GM13977 (cell line): ENCODE data around the gene IGF1R.

ENCODE experiments used
- DNase-seq: peaks from one replicate; pipeline ENCODE4 v3.0.0; 2012; ENCODE audit warnings: low spot score
- in situ Hi-C: fragments of 300-500 bp; cut with MboI; formaldehyde crosslinking; loops from one replicate; pipeline ENCODE4 v1.12.0; 2022; ENCODE audit warnings: low sequenced_read_pairs, low pct_unique_long_range_greater_than_20kb, mixed read lengths, inconsistent platforms; ENCODE audit not compliant: unreplicated experiment
- TF ChIP-seq, protein P1 (sequence below): IDR thresholded peaks from 2 replicates; pipeline ENCODE4 v1.5.1; 2012; ENCODE audit warnings: mild to moderate bottlenecking, control low read depth; ENCODE audit not compliant: insufficient read depth; ENCODE audit errors: extremely low read depth, missing control alignments

The IGF1R gene

DNA sequence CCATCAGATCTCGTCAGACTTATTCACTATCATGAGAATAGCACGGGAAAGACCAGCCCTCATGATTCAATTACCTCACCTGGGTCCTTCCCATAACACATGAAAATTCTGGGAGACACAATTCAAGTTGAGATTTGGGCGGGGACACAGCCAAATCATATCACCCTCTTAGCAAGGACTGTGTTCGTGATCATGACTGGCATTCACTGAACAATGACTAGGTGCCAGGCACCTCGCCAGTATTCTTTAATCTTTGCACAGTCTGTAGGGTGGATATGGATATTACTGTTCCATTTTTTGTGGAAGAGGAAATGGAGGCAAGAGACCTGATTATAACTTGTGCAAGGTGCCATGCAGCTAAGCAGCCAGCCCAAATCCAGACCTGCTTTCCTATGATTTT is 77.5 kb downstream of the IGF1R start:
- in situ Hi-C loops = no loop called here
- TF ChIP-seq, protein P1, sequence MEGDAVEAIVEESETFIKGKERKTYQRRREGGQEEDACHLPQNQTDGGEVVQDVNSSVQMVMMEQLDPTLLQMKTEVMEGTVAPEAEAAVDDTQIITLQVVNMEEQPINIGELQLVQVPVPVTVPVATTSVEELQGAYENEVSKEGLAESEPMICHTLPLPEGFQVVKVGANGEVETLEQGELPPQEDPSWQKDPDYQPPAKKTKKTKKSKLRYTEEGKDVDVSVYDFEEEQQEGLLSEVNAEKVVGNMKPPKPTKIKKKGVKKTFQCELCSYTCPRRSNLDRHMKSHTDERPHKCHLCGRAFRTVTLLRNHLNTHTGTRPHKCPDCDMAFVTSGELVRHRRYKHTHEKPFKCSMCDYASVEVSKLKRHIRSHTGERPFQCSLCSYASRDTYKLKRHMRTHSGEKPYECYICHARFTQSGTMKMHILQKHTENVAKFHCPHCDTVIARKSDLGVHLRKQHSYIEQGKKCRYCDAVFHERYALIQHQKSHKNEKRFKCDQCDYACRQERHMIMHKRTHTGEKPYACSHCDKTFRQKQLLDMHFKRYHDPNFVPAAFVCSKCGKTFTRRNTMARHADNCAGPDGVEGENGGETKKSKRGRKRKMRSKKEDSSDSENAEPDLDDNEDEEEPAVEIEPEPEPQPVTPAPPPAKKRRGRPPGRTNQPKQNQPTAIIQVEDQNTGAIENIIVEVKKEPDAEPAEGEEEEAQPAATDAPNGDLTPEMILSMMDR = no peak

DNA sequence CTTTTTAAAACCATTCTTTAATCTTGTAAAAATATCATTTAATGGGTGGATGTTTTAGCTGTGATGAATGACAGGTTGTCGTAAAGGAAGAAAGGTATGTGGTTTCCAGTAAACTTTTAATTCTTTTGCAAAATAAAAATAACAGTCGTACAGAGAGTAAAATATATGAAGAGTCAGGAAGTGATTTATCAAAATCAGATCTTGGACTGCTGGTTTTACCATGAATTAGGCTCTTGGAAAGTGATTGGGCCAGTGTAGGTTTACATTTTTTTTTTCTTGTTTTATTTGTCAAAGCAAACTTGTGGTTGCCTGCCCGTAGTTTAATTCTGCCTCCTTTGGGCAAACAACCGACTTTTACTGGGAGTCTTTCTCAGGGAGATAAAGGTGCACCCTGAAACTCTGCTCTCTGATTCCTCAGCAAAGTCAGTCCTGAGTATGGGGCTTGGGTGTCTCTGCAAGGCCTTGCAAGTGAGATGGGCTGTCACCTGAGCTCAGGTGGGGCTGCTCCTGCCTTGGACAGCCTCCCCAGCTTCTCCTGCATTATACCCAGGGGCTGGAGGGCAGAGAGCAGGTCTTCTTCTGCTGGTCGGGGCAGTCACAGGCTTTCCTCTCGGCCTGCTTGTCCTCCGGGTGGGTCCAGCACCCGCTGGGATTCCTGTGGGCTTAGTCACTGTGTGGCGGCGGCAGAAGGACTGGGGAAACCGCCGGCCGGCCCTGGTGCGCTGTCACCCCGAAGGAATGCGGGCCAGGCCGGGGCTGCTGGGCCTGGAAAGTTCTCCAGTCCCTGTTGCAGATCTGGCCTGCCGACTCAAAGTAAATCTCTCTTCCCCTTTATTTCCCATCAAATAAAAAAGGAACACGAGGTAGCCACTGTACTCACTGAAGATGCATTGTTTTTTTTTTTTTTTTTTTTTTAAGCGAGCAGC is 79.0 kb downstream of the IGF1R start:
- TF ChIP-seq, protein P1 = no peak
- DNase-seq = no peak
- in situ Hi-C loops = no loop called here

More for the DNA sequence above, 77.5 kb downstream of the IGF1R start:
- no peak for DNase-seq

DNA sequence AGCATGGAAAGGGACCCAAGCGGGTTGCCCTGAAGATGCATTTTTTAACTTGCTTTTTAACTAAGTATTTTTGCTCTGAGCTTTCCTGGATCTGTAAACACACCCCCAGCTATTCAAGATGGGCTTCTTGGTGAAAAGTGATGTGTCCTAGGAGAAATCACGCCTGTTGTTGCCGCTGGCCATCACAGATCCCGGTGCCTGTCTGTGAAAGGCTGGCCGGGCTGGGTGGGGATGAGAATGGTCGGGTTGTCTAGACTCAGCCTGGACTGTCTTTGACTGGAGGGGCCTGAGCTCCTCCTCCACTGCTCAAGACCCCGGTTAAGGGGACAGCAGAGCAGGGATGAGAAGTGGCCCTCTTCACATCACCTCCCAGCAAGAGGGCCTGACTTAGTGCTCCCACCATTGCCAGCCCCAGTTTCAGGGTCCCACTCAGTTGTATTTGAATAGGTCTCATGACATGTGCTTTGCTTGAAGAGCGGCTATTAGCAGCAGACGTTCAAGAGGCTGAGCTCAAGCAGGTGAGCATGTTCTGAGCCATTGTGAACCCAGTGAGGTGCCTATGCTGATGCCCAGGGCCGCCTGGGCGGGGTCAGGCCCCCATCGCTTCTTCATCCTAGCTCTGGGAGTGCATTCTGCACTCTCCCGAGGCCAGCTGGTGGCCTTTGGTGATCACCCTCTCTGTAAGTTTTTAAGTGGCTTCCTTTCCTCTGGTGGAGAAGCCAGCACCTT is 79.9 kb downstream of the IGF1R start:
- in situ Hi-C loops = no loop called here
- TF ChIP-seq, protein P1 = no peak
- no peak for DNase-seq

GRCh38 chr15:98728811-98729160 is 80.4 kb downstream of the IGF1R start:
- no peak for DNase-seq
- TF ChIP-seq, protein P1 = no peak
- in situ Hi-C loops = no loop called here

GRCh38 chr15:98729446-98730042 is 81.2 kb downstream of the IGF1R start:
- TF ChIP-seq, protein P1 = no peak
- DNase-seq = no peak
- in situ Hi-C loops = no loop called here

GRCh38 chr15:98730860-98731711 is 82.7 kb downstream of the IGF1R start:
- TF ChIP-seq, protein P1 = no peak
- no peak for DNase-seq
- in situ Hi-C loops = no loop called here
